ENCODE measurements around the gene TIMP1. TPM values are rescaled to one million over a fixed set of nuclear protein-coding genes. Genes with fewer than 3 reads are reported as not detected.

Gene TIMP1
- polyA plus RNA-seq, 1 donor (not counting 4 experiments of a cell fraction or from before 2014, with no cell fraction given): 151 TPM

GRCh38 chrX:47571896-47572295 lies 10.3 kb upstream of the TIMP1 start:
- TF ChIP-seq EZH2 (IDR thresholded peaks at IDR 0.05; ENCODE audit: low read length): no peak
- TF ChIP-seq, protein P1, sequence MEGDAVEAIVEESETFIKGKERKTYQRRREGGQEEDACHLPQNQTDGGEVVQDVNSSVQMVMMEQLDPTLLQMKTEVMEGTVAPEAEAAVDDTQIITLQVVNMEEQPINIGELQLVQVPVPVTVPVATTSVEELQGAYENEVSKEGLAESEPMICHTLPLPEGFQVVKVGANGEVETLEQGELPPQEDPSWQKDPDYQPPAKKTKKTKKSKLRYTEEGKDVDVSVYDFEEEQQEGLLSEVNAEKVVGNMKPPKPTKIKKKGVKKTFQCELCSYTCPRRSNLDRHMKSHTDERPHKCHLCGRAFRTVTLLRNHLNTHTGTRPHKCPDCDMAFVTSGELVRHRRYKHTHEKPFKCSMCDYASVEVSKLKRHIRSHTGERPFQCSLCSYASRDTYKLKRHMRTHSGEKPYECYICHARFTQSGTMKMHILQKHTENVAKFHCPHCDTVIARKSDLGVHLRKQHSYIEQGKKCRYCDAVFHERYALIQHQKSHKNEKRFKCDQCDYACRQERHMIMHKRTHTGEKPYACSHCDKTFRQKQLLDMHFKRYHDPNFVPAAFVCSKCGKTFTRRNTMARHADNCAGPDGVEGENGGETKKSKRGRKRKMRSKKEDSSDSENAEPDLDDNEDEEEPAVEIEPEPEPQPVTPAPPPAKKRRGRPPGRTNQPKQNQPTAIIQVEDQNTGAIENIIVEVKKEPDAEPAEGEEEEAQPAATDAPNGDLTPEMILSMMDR (optimal IDR thresholded peaks at IDR 0.05 in 1 of 3, IDR thresholded peaks at IDR 0.05 in 1 of 3, conservative IDR thresholded peaks at IDR 0.05 in 1 of 3; ENCODE audit: extremely low read depth in 1 of 3, insufficient read depth in 2 of 3, low read length in 3 of 3): no peak
- dilution Hi-C loops (cut with MboI; ENCODE audit: extremely low pct_ligation_motif_present, low sequenced_read_pairs): no loop called here
- FAIRE-seq (no peak), DNase-seq (ENCODE audit: low read depth, low spot score) (no peak)
- Histone ChIP-seq H3K9me3 (ENCODE audit: control insufficient read depth, low read depth, low read length) (peaks cover 2% of the 10 kb centered on the region), H3K4me3 (ENCODE audit: control insufficient read depth in 2 of 3, extremely low read depth in 1 of 3, insufficient read depth in 2 of 3, low read depth in 1 of 3, low read length in 3 of 3) (no peak overlapping the region), H3K27me3 (ENCODE audit: control insufficient read depth, extremely low read depth, insufficient read depth, low read length) (no peaks in the 10 kb centered on the region), H3K4me1 (ENCODE audit: control insufficient read depth, extremely low read depth, insufficient read depth, low read length) (no peaks in the 10 kb centered on the region), H3K79me2 (ENCODE audit: control insufficient read depth, insufficient read depth, low read length) (no peaks in the 10 kb centered on the region), H3K36me3 (ENCODE audit: control insufficient read depth in 2 of 2, extremely low read depth in 1 of 2, insufficient read depth in 2 of 2, low read length in 2 of 2) (peaks cover 4 to 5% of the 10 kb centered on the region in 2 experiments), H3K27ac (ENCODE audit: control insufficient read depth, insufficient read depth, low read length) (no peak overlapping the region), H3K4me2 (ENCODE audit: control insufficient read depth, extremely low read depth, insufficient read depth, low read depth, low read length) (no peak overlapping the region), H3K9ac (ENCODE audit: control insufficient read depth, extremely low read depth, insufficient read depth, low read length) (no peak overlapping the region), H4K20me1 (ENCODE audit: control insufficient read depth, extremely low read depth, insufficient read depth, low read length) (no peaks in the 10 kb centered on the region), H2AFZ (ENCODE audit: control insufficient read depth, low read length) (no peak overlapping the region), H3K9me1 (ENCODE audit: control insufficient read depth, extremely low read depth, insufficient read depth, low read length) (no peaks in the 10 kb centered on the region)

- DNase-seq (ENCODE audit: low read depth, low spot score): no peak
- H3K79me2 ChIP-seq (ENCODE audit: control insufficient read depth, insufficient read depth, low read length): no peaks in the 10 kb centered on the region
- no peak overlapping the region for H3K4me3 ChIP-seq (ENCODE audit: control insufficient read depth in 2 of 3, extremely low read depth in 1 of 3, insufficient read depth in 2 of 3, low read depth in 1 of 3, low read length in 3 of 3)
- no peak overlapping the region for H3K27ac ChIP-seq (ENCODE audit: control insufficient read depth, insufficient read depth, low read length)
- FAIRE-seq: no peak
- H3K36me3 ChIP-seq (ENCODE audit: control insufficient read depth in 2 of 2, extremely low read depth in 1 of 2, insufficient read depth in 2 of 2, low read length in 2 of 2): peaks cover 4% of the 10 kb centered on the region in 2 experiments
- TF ChIP-seq, protein P1 (optimal IDR thresholded peaks at IDR 0.05 in 1 of 3, IDR thresholded peaks at IDR 0.05 in 1 of 3, conservative IDR thresholded peaks at IDR 0.05 in 1 of 3; ENCODE audit: extremely low read depth in 1 of 3, insufficient read depth in 2 of 3, low read length in 3 of 3): no peak
- no peak for TF ChIP-seq EZH2 (IDR thresholded peaks at IDR 0.05; ENCODE audit: low read length)
- dilution Hi-C loops (cut with MboI; ENCODE audit: extremely low pct_ligation_motif_present, low sequenced_read_pairs): no loop called here
- peaks cover 2% of the 10 kb centered on the region for H3K9me3 ChIP-seq (ENCODE audit: control insufficient read depth, low read depth, low read length)
- H3K4me2 ChIP-seq (ENCODE audit: control insufficient read depth, extremely low read depth, insufficient read depth, low read depth, low read length): no peak overlapping the region
- H3K9ac ChIP-seq (ENCODE audit: control insufficient read depth, extremely low read depth, insufficient read depth, low read length): no peak overlapping the region
- H4K20me1 ChIP-seq (ENCODE audit: control insufficient read depth, extremely low read depth, insufficient read depth, low read length): no peaks in the 10 kb centered on the region
- no peaks in the 10 kb centered on the region for H3K9me1 ChIP-seq (ENCODE audit: control insufficient read depth, extremely low read depth, insufficient read depth, low read length)
- H3K4me1 ChIP-seq (ENCODE audit: control insufficient read depth, extremely low read depth, insufficient read depth, low read length): peaks cover 3% of the 10 kb centered on the region
- H3K27me3 ChIP-seq (ENCODE audit: control insufficient read depth, extremely low read depth, insufficient read depth, low read length): no peaks in the 10 kb centered on the region
- H2AFZ ChIP-seq (ENCODE audit: control insufficient read depth, low read length): no peak overlapping the region
Measured at GRCh38 chrX:47572773-47573340, 9.4 kb upstream of the TIMP1 start.
